HG03095 (cell line): ENCODE measurements around the gene SLC39A2.

Experiments used
- ATAC-seq: cut with Tn5 transposase; IDR thresholded peaks from one replicate; pipeline ENCODE4 v1.9.1; 2021; ENCODE audit warnings: moderate library complexity; ENCODE audit not compliant: unreplicated experiment

Gene SLC39A2

DNA sequence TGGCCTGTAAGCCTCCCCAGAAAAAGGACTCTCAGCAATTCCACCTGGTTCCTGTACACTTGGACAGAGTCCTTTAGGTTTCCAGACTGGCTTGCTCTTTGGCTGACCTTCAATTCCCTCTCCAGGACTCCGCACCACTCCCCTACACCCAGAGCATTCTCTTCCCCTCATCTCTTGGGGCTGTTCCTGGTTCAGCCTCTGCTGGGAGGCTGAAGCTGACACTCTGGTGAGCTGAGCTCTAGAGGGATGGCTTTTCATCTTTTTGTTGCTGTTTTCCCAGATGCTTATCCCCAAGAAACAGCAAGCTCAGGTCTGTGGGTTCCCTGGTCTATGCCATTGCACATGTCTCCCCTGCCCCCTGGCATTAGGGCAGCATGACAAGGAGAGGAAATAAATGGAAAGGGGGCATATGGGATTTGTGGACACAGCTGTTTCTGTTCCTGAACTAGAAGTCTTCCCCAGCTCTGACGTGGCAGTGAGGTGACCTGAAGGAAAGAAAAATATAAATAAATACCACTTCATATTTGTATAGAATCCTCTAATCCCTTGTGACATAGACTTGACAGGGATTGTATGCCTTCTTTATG is 44.4 kb downstream of the SLC39A2 start:
- ATAC-seq, result no peak

DNA sequence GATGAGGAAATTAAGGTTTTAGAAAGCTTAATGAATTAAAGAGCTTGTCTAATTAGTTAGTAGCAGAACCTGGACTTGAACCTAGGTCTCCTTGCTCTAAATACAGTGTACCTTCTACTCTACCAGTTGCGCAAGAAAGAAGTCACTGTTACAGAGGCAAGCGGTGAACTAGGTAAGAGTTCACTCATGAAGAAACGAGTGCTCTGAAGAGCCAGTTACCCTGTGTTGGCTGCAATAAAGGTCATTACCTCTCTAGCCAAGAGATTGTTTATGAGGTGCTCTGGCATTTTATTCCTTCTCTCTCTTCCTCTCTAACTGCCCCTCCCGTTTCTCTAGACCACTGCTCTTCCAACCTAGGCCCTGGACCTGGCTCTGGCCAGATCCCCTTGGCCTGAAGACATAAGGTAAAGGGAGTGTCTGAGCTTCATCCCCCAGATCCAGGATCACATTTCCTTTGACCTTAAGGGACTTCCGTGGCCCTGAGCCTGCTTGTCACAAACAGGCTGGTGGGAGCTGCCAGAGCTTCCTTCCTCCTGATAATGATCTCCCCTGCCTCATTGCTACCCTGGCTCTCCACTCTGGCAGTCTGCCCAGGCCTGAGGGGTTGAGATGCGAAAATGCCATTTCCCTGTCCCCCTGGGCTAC is 45.0 kb downstream of the SLC39A2 start:
- ATAC-seq, result no peak

DNA sequence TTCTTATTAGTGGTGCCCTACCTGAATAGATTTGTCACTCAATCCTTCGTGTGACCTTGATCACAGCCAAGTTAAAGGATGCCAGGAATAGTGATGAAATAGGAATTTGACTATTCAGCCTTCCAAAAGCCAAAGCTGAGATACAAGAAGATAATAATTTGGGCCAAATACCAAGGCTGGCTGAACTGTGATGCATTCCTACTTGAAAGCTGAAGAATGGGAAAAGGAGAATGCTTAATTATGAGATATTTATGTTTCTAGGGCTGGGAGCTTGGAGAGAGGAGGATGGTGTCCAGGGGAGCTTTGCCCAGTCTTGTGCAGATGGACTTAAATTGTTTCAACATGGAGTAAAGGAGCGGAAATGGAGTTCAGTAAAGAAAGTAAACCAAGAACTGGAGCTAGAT is 48.3 kb downstream of the SLC39A2 start:
- no peak for ATAC-seq

DNA sequence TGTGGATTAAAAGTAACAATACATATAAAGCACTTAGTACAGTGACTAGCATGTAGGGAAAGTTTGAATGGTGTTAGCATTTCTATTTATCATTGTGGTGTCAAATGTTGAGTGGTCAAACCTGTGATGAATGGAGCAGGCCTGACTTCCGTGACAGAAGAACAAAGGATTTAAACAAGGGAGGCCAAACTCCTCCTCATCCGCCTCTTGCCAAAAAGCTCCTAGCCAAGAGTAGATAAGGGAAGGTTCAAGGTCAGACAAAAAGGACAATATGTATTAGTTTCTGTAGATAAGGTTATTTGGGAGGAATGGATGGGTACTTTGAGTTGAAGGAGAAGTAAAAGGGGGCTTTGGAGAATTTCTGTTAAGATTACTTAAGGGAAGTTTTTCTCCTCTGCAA is 49.5 kb downstream of the SLC39A2 start:
- no peak for ATAC-seq

DNA sequence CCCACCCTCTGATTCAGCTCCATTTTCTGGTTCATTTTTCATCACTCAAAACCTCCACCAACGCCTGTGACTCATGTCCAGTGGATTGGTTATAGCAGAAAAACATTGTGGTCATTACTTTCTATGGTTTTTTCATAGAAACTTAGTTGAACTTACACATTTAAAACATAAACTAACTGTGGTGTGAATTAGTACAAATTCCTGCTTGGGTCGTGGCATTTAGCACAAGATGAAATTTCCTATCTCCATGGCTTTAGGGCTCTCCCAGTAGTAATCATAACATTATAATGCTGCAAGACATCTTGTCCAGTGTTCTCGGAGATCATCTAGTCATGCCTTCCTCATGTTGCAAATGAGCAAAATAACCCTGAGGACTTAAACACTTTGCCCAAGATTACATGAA is 50.2 kb downstream of the SLC39A2 start:
- no peak for ATAC-seq

DNA sequence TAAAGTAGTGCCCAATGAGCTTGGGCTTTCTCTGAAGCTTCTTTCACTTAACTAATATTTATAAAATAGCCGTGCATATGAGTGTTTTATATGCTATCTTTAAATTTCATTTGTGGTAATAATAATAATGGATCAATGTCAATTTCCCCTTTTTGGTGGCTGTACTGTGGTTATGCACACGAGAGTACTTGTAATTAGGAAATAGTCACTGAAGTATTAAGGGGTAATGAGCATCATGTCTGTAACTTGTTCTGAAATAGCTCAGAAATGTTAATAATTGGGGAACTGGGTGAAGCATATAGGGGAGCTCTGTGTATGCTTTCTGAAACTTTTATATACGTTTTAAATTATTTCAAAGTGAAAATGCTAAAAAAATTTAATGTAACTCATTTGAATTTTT is 51.5 kb downstream of the SLC39A2 start:
- no peak for ATAC-seq
